Thoracic aorta (tissue), 2 donors: ENCODE results near the gene CFAP100. TPM values are rescaled to one million over a fixed set of nuclear protein-coding genes. Genes with fewer than 3 reads are reported as not detected.

ENCODE experiments used
- ATAC-seq: fragments of 150-250 bp; one replicate; pipeline ENCODE4 v1.8.0; 2017; ENCODE audit warnings: low read depth; ENCODE audit not compliant: insufficient number of reproducible peaks, low FRiP score
- DNase-seq: peaks from one replicate; pipeline ENCODE4 v3.0.0-alpha.2; 2020; ENCODE audit warnings: low spot score
- H3K27ac ChIP-seq, 2 donors: fragments of 200-600 bp; sonication (generic); 1 replicate in 1 of 2; 2 replicates in 1 of 2; pipeline ENCODE4 v1.5.1; 2016; ENCODE audit warnings: mild to moderate bottlenecking in 2 of 2, moderate library complexity in 2 of 2
- H3K27me3 ChIP-seq: fragments of 200-600 bp; sonication (generic); replicated peaks from 2 replicates; pipeline ENCODE4 v1.6.0; 2016; ENCODE audit warnings: mild to moderate bottlenecking; ENCODE audit not compliant: insufficient read depth
- H3K36me3 ChIP-seq: fragments of 200-600 bp; sonication (generic); one replicate; pipeline ENCODE4 v1.5.1; 2016
- H3K4me1 ChIP-seq, 2 donors: fragments of 200-600 bp; sonication (generic); 1 replicate in 1 of 2; 2 replicates in 1 of 2; pipeline versions ENCODE4 v1.5.1 to v1.6.0; 2016; ENCODE audit warnings: low read depth in 2 of 2, mild to moderate bottlenecking in 1 of 2; ENCODE audit not compliant: control insufficient read depth in 1 of 2
- H3K4me3 ChIP-seq: fragments of 200-600 bp; sonication (generic); 2 replicates; pipeline ENCODE4 v1.5.1; 2016; ENCODE audit warnings: mild to moderate bottlenecking
- H3K9me3 ChIP-seq: fragments of 200-600 bp; sonication (generic); 2 replicates; pipeline ENCODE4 v1.5.1; 2016
- total RNA-seq, 2 donors: library from RNA; depleted of rRNA; stranded (reverse); fragments of >200 nt; gene quantifications; one replicate each; pipeline versions ENCODE4 v1.1.0 to v1.2.3, GENCODE V29; 2016
- TF ChIP-seq, protein P1 (sequence below): fragments of 200-600 bp; sonication (generic); IDR thresholded peaks from one replicate; pipeline ENCODE4 v1.5.1; 2019; ENCODE audit warnings: antibody characterized with exemption

CFAP100 gene
- total RNA-seq, 2 donors from 2014 or later: not detected

DNA sequence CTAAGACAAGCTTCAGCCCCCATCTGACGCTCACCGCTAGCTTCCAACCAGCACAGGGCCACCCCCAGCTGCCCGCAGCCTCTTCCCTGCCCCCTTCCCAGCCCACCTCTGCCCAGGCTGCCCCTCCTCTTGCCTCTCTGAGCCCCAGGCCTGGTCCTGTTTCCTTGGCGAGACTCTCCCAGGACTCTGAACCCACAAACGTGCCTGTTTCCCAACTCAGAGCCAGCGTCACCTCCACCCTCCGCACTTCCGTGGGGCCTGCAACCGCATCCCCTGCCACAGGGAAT is 45.9 kb downstream of the CFAP100 start:
- Histone ChIP-seq H3K4me3 (no peak overlapping the region), H3K27ac (no peak overlapping the region), H3K4me1 (no peaks in the 10 kb centered on the region), H3K36me3 (peaks cover 22% of the 10 kb centered on the region), H3K27me3 (no peaks in the 10 kb centered on the region), H3K9me3 (no peaks in the 10 kb centered on the region)
- DNase-seq (no peak), ATAC-seq (no peak)
- TF ChIP-seq, protein P1, sequence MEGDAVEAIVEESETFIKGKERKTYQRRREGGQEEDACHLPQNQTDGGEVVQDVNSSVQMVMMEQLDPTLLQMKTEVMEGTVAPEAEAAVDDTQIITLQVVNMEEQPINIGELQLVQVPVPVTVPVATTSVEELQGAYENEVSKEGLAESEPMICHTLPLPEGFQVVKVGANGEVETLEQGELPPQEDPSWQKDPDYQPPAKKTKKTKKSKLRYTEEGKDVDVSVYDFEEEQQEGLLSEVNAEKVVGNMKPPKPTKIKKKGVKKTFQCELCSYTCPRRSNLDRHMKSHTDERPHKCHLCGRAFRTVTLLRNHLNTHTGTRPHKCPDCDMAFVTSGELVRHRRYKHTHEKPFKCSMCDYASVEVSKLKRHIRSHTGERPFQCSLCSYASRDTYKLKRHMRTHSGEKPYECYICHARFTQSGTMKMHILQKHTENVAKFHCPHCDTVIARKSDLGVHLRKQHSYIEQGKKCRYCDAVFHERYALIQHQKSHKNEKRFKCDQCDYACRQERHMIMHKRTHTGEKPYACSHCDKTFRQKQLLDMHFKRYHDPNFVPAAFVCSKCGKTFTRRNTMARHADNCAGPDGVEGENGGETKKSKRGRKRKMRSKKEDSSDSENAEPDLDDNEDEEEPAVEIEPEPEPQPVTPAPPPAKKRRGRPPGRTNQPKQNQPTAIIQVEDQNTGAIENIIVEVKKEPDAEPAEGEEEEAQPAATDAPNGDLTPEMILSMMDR: no peak

DNA sequence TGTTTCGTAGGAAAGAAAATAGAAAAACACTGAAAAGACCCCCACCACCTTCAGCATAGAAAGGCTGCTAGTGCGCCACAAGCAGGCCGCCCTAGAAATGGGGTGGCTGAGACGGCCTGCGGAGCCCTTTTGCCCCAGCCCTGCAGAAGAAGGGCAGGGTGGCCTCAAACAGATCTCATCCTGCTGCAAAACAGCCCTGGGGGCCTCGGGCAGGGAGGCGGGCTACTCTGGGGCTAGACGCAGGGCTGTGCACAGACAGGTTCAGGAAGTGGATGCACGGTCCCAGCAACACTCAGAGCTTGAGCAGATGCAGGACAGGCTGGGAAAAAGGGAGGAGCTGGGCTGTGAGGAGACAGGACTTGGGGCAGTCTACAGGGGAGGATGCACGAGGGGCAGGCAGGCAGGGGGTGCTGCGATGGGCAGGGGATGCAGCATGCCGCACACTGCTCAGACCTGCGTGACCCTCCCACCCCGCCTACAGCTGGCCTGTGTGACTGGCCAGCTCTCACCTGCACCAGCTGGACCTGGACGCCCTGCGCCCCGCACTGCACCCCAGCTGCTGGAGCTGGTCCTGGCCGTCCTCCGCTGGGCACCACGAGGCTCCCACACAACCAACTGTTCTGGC is 46.7 kb downstream of the CFAP100 start:
- H3K4me3 ChIP-seq: no peak overlapping the region
- DNase-seq: no peak
- H3K27ac ChIP-seq: no peak overlapping the region
- no peaks in the 10 kb centered on the region for H3K27me3 ChIP-seq
- H3K9me3 ChIP-seq: no peaks in the 10 kb centered on the region
- ATAC-seq: no peak
- no peaks in the 10 kb centered on the region for H3K4me1 ChIP-seq
- TF ChIP-seq, protein P1: no peak
- peaks cover 22% of the 10 kb centered on the region for H3K36me3 ChIP-seq

DNA sequence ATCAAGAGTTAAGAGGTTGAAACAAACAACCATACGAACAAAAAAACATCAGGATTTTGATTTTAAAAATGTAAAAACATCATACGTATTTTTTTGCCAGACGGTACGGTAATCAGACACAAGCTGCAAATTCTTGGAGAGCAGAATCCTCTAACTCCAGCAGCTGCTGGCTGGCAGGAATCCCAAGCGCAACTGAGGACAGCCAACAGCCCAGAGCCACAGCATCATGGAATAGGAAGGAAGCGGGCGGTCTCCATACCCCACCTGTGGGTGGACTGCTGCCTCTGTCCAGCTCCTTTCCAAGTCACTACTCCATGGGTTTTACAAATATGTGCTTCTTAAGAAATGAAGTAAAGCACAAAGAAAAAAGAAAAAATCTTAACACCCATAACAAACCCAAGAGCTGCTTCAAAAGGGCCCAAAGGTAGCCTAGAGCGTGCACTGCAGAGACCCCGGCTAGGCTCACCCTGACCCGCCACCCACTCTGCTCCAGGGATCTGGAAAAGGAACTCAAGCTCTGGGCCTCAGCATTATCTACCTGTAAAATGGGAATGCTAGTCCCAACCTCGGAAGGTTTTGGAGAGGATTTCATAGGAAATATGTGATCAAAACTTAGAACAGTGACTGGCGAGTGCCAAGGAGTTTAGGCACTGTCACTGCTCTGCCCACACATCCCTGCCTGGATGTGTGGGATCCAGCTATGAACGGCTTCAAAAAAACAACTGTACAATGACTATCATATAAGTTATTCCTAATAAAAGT is 47.6 kb downstream of the CFAP100 start:
- Histone ChIP-seq H3K27me3 (no peaks in the 10 kb centered on the region), H3K4me3 (no peak overlapping the region), H3K36me3 (peaks cover 22% of the 10 kb centered on the region), H3K27ac (no peak overlapping the region), H3K9me3 (no peaks in the 10 kb centered on the region), H3K4me1 (no peaks in the 10 kb centered on the region)
- no peak for ATAC-seq
- TF ChIP-seq, protein P1: no peak
- no peak for DNase-seq

DNA sequence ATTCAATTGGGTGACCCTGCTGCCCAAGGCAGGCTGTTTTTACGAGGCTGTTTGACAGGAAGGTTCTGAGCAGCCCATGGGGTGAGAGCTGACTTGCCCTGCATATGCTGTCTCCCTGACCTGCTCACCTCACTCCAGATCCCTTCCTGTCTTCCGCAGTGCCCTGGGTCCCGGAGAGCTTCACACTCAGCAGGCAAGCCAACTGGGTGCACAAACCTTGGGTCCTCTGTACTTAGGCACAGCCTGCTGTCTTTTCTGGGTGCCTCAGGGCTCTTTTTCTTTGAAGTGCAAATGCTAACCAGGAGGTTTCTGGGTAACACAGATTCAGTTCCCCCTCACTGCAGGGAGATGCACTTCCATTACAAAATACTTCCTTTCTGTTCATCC is 48.1 kb downstream of the CFAP100 start:
- Histone ChIP-seq H3K27me3 (no peaks in the 10 kb centered on the region), H3K27ac (no peak overlapping the region), H3K4me1 (no peaks in the 10 kb centered on the region), H3K9me3 (no peaks in the 10 kb centered on the region), H3K36me3 (peaks cover 20% of the 10 kb centered on the region), H3K4me3 (no peak overlapping the region)
- no peak for ATAC-seq
- DNase-seq: no peak
- TF ChIP-seq, protein P1: no peak

DNA sequence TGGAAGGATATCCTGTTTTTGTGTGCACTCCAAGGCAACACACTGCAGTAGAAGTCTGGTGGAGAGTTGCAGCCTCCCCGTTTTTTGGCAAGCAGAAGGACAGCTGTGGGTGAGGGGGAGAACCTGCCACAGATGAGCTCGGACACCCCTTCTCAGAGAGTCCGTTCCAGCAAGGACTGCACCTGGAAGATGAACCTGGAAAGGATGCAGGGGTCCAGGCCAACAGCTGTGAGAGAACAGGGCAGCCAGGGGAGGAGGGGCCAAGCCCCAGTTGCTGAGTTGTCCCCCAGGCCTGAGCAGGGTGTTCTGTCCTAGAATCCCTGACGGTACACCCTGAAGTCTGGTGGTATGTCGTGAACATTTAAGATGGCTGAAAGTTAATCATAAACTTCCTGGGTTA is 50.8 kb downstream of the CFAP100 start:
- DNase-seq (no peak), ATAC-seq (no peak)
- no peaks in the 10 kb centered on the region for H3K27me3 ChIP-seq
- H3K4me3 ChIP-seq: no peak overlapping the region
- H3K36me3 ChIP-seq: peaks cover 9% of the 10 kb centered on the region
- no peak overlapping the region for H3K27ac ChIP-seq
- H3K9me3 ChIP-seq: no peaks in the 10 kb centered on the region
- TF ChIP-seq, protein P1: no peak
- H3K4me1 ChIP-seq: no peaks in the 10 kb centered on the region
